Uterus (tissue), 2 donors: ENCODE data around the gene TXLNG.

Source experiments
- POLR2A ChIP-seq, 2 donors: fragments of 450-650 bp; IDR thresholded peaks; one replicate each; pipeline ENCODE4 v1.6.1; 2016; ENCODE audit warnings: antibody characterized with exemption in 2 of 2, mild to moderate bottlenecking in 1 of 2, moderate library complexity in 1 of 2
- TF ChIP-seq, protein P1 (sequence below), 4 experiments: fragments of 200-600 bp in 2 of 4; fragments of 450-650 bp in 2 of 4; sonication (generic) in 2 of 4; IDR thresholded peaks; one replicate each; pipeline ENCODE4 v1.5.1; 2016 to 2019; ENCODE audit warnings: antibody characterized with exemption in 4 of 4, mild to moderate bottlenecking in 2 of 4, moderate library complexity in 1 of 4

DNA sequence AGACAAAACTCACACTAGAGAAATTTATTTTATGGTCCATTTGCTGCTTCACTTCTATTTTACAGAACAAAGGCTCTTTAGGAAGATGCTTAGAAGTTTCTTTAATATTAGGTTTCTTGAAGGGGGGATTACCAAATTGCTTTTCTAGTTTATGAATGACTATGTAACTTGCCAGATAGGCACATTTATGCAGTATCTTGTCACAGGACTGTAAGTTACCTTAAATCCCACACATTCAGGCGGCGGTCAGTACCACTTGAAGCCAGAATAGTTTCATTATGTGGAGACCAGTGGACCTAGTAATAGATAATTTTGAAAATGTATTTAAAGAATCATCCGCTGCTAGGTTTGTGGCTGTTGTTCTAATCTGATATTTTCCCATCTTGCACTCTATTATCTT is 65.6 kb downstream of the TXLNG start:
- TF ChIP-seq POLR2A (IDR thresholded peaks at IDR 0.05), result no peak
- TF ChIP-seq, protein P1, sequence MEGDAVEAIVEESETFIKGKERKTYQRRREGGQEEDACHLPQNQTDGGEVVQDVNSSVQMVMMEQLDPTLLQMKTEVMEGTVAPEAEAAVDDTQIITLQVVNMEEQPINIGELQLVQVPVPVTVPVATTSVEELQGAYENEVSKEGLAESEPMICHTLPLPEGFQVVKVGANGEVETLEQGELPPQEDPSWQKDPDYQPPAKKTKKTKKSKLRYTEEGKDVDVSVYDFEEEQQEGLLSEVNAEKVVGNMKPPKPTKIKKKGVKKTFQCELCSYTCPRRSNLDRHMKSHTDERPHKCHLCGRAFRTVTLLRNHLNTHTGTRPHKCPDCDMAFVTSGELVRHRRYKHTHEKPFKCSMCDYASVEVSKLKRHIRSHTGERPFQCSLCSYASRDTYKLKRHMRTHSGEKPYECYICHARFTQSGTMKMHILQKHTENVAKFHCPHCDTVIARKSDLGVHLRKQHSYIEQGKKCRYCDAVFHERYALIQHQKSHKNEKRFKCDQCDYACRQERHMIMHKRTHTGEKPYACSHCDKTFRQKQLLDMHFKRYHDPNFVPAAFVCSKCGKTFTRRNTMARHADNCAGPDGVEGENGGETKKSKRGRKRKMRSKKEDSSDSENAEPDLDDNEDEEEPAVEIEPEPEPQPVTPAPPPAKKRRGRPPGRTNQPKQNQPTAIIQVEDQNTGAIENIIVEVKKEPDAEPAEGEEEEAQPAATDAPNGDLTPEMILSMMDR (IDR thresholded peaks at IDR 0.05), result no peak
